Adrenal gland (tissue), 5 donors: ENCODE data around the gene TRIO.

ENCODE experiments used
- POLR2A ChIP-seq, 2 donors: fragments of 450-650 bp; IDR thresholded peaks; one replicate each; pipeline ENCODE4 v1.6.1; 2017; ENCODE audit warnings: antibody characterized with exemption in 2 of 2, mild to moderate bottlenecking in 2 of 2, moderate library complexity in 1 of 2
- TF ChIP-seq, protein P1 (sequence below), 6 experiments: fragments of 450-650 bp in 4 of 6; fragments of 200-600 bp in 2 of 6; sonication (generic) in 1 of 6; IDR thresholded peaks; 1 replicate in 5 of 6; 2 replicates in 1 of 6; pipeline versions ENCODE4 v1.5.1 to v1.8.0; 2016 to 2021; ENCODE audit warnings: antibody characterized with exemption in 6 of 6, mild to moderate bottlenecking in 2 of 6, moderate library complexity in 1 of 6
- donor health status: DM: no; HTN: no; CAD: no.

DNA sequence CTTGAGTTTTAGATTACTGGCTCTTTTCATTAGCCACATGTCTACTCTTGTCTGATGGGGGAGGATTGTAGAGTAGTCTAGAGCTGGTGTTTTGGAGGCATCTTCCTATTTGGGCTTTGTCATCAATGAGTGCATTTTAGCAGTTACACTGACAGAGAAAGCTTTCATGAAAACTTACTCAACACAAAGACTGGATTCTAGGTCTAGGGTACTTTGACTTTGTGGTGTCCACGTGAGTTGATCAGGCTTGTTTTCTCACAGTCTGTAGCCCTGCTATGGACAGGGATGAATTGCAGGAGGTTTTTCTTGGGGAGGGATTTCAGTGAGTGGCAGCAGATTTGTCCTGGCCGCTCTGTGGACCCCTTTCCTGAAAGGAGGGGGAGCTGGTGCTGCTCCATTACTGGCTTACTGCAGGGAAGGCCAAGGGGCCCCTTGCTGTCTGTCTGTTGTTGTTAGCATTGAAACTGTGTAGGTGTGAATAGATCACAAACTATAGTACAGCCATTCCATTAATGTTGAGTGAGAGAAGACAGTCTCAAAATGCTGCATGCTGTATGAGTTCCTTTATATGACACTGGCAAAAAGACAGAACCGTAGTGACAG, 6.6 kb downstream of the TRIO start:
- TF ChIP-seq, protein P1, sequence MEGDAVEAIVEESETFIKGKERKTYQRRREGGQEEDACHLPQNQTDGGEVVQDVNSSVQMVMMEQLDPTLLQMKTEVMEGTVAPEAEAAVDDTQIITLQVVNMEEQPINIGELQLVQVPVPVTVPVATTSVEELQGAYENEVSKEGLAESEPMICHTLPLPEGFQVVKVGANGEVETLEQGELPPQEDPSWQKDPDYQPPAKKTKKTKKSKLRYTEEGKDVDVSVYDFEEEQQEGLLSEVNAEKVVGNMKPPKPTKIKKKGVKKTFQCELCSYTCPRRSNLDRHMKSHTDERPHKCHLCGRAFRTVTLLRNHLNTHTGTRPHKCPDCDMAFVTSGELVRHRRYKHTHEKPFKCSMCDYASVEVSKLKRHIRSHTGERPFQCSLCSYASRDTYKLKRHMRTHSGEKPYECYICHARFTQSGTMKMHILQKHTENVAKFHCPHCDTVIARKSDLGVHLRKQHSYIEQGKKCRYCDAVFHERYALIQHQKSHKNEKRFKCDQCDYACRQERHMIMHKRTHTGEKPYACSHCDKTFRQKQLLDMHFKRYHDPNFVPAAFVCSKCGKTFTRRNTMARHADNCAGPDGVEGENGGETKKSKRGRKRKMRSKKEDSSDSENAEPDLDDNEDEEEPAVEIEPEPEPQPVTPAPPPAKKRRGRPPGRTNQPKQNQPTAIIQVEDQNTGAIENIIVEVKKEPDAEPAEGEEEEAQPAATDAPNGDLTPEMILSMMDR (IDR thresholded peaks at IDR 0.05): no peak
- TF ChIP-seq POLR2A (IDR thresholded peaks at IDR 0.05): no peak
